K562 (cell line): ENCODE results near the gene LIFR. TPM values are rescaled to one million over a fixed set of nuclear protein-coding genes. Genes with fewer than 3 reads are reported as not detected.

ENCODE experiments used
- ATAC-seq: fragments of 200-7000 bp; cut with Tn5 transposase; 3 replicates; pipeline ENCODE4 v1.9.1; 2020; ENCODE audit warnings: moderate library complexity
- BruUV-seq: library from RNA; stranded (reverse); fragments of 400-500 nt; replicated peaks from 2 replicates; lab custom pipeline; 2021; lab: Mats Ljungman, UMichigan
- CTCF ChIA-PET: fragments of 300-600 bp; formaldehyde crosslinking; extraction: SDS; loops from one replicate; lab custom pipeline; 2021; ENCODE audit warnings: low intra/inter-chr PET ratio; lab: Yijun Ruan, JAX
- POLR2A ChIA-PET: fragments of 300-600, 350-650 bp; sonication (Branson Sonifier 250); formaldehyde crosslinking; extraction: SDS; loops from one replicate; lab custom pipeline; 2021; ENCODE audit warnings: antibody characterized with exemption, inconsistent platforms; lab: Yijun Ruan, JAX
- DNase-seq, 4 experiments: peaks; one replicate each; pipeline versions ENCODE4 v3.0.0 to v3.0.0-alpha.2; 2011 to 2018; ENCODE audit warnings: low spot score in 3 of 4, mixed read lengths in 3 of 4; ENCODE audit errors: extremely low read depth in 1 of 4
- FAIRE-seq: peaks from 2 replicates; lab custom pipeline; 2011; peaks lifted over from hg19 to GRCh38; lab: Jason Lieb, UNC
- H2AFZ ChIP-seq: 2 replicates; pipeline ENCODE4 v1.6.0; 2011; ENCODE audit warnings: low read depth, low read length, control low read depth, inconsistent platforms
- H3K27ac ChIP-seq: fragments of 200-600 bp; 3 replicates; pipeline ENCODE4 v1.8.0; 2011; ENCODE audit warnings: low read depth, mild to moderate bottlenecking, control low read depth, inconsistent platforms, low read length, moderate library complexity, mixed read lengths; ENCODE audit errors: extremely low read depth
- H3K27me3 ChIP-seq, 2 experiments: fragments of 300-600 bp in 1 of 2; 2 replicates in 1 of 2; 3 replicates in 1 of 2; pipeline versions ENCODE4 v1.6.0 to v1.8.0; 2011; ENCODE audit warnings: inconsistent platforms in 2 of 2, low read length in 2 of 2, mild to moderate bottlenecking in 1 of 2, mixed read lengths in 1 of 2, moderate library complexity in 1 of 2; ENCODE audit not compliant: control insufficient read depth in 2 of 2, insufficient read depth in 2 of 2
- H3K36me3 ChIP-seq: fragments of 300-600 bp; 3 replicates; pipeline ENCODE4 v1.8.0; 2011; ENCODE audit warnings: mild to moderate bottlenecking, low read length, inconsistent platforms; ENCODE audit not compliant: control insufficient read depth, insufficient read depth
- H3K4me1 ChIP-seq, 2 experiments: fragments of 200-600 bp in 1 of 2; replicated peaks in 1 of 2; 2 replicates in 1 of 2; 3 replicates in 1 of 2; pipeline versions ENCODE4 v1.5.1 to v1.8.0; 2011; ENCODE audit warnings: inconsistent platforms in 2 of 2, low read length in 2 of 2, mild to moderate bottlenecking in 1 of 2, mixed read lengths in 1 of 2, moderate library complexity in 1 of 2; ENCODE audit not compliant: control insufficient read depth in 2 of 2, insufficient read depth in 2 of 2
- H3K4me2 ChIP-seq: 2 replicates; pipeline ENCODE4 v1.6.1; 2011; ENCODE audit warnings: low read length, control low read depth, inconsistent platforms, mixed read lengths; ENCODE audit not compliant: insufficient read depth
- H3K4me3 ChIP-seq: fragments of 200-600 bp; sonication (generic), shearing (Covaris generic); 2 replicates; pipeline ENCODE4 v1.5.1; 2016; ENCODE audit warnings: control low read depth, inconsistent platforms
- H3K79me2 ChIP-seq: fragments of 200-600 bp; 3 replicates; pipeline ENCODE4 v1.8.0; 2011; ENCODE audit warnings: low read length, inconsistent platforms; ENCODE audit not compliant: control insufficient read depth, insufficient read depth
- H3K9ac ChIP-seq, 2 experiments: 2 replicates each; pipeline versions ENCODE4 v1.6.0 to v1.6.1; 2011; ENCODE audit warnings: low read depth in 2 of 2, low read length in 2 of 2, control low read depth in 1 of 2, inconsistent platforms in 1 of 2, mild to moderate bottlenecking in 1 of 2, mixed read lengths in 1 of 2; ENCODE audit not compliant: insufficient read depth in 1 of 2
- H3K9me1 ChIP-seq: one replicate; pipeline ENCODE4 v1.6.0; 2011; ENCODE audit warnings: inconsistent platforms, mild to moderate bottlenecking, low read length, moderate library complexity; ENCODE audit not compliant: control insufficient read depth, insufficient read depth
- H3K9me3 ChIP-seq: replicated peaks from 2 replicates; pipeline ENCODE4 v1.5.1; 2011; ENCODE audit warnings: low read depth, low read length, inconsistent platforms; ENCODE audit not compliant: control insufficient read depth, insufficient read depth
- H4K20me1 ChIP-seq: replicated peaks from 2 replicates; pipeline ENCODE4 v1.6.1; 2011; ENCODE audit warnings: low read length, inconsistent platforms, mixed read lengths; ENCODE audit not compliant: control insufficient read depth, insufficient read depth
- CBX5 ChIP-seq: IDR thresholded peaks from 2 replicates; pipeline ENCODE4 v1.6.1; 2014; ENCODE audit warnings: low read depth, borderline replicate concordance
- NFIC ChIP-seq: fragments of 450-650 bp; IDR thresholded peaks from 2 replicates; pipeline ENCODE4 v1.6.1; 2017; ENCODE audit warnings: mild to moderate bottlenecking, inconsistent platforms
- PML ChIP-seq: IDR thresholded peaks from 2 replicates; pipeline ENCODE4 v1.6.1; 2012; ENCODE audit warnings: low read length, inconsistent platforms
- SMC3 ChIP-seq: conservative IDR thresholded peaks from 2 replicates; pipeline ENCODE4 v1.6.1; 2011; ENCODE audit warnings: low read depth, low read length, improper control_type of control experiment; ENCODE audit not compliant: insufficient read depth
- XRCC4 ChIP-seq: IDR thresholded peaks from one replicate; pipeline ENCODE4 v1.6.1; 2011; ENCODE audit not compliant: insufficient read depth, insufficient read length; ENCODE audit errors: extremely low read depth
- ZBTB7A ChIP-seq: IDR thresholded peaks from 2 replicates; pipeline ENCODE4 v1.6.1; 2011; ENCODE audit warnings: low read depth, mild to moderate bottlenecking, low read length, moderate library complexity, borderline replicate concordance; ENCODE audit not compliant: control insufficient read depth
- ZNF146 ChIP-seq: IDR thresholded peaks from one replicate; pipeline ENCODE4 v1.6.1; 2018; ENCODE audit warnings: missing compliant biosample characterization; ENCODE audit not compliant: unreplicated experiment
- WGBS: fragments of 100-300 bp; shearing (Covaris generic); methylation state at CpG from one replicate; pipeline ENCODE4 v1.1.6; 2016; ENCODE audit warnings: low coverage, mixed read lengths; ENCODE audit not compliant: insufficient coverage; ENCODE audit errors: missing lambda C conversion rate; 5-methylcytosine and 5-hydroxymethylcytosine counted together
- in situ Hi-C: fragments of 300-500 bp; cut with MboI; formaldehyde crosslinking; loops from 4 replicates; pipeline ENCODE4 v1.15.0; 2018; ENCODE audit warnings: inconsistent platforms, mixed read lengths
- intact Hi-C: fragments of 100-400 bp; cut with micrococcal nuclease; formaldehyde crosslinking; loops from 2 replicates; pipeline ENCODE4 v1.14.2; 2022
- polyA plus RNA-seq, 8 experiments: library from polyadenylated mRNA; depleted of rRNA in 4 of 8; stranded (reverse) in 5 of 8; unstranded in 3 of 8; fragments of >200 nt; fragmentation: Nextera tagmentation in 2 of 8; fragmentation: Illumina TruSeq in 1 of 8; extraction: Ambion mirVana in 2 of 8; extraction: Trizol in 1 of 8; gene quantifications; 2 replicates each; pipeline versions ENCODE4 v1.2.1 to v1.2.3, GENCODE V29; 2011 to 2014; ENCODE audit warnings: inconsistent platforms in 1 of 8, missing spikeins in 1 of 8
- total RNA-seq, 7 experiments: library from RNA; depleted of rRNA in 6 of 7; stranded (reverse); fragments of >200 nt in 6 of 7; fragmentation: Illumina TruSeq in 2 of 7; extraction: Trizol in 2 of 7; gene quantifications; 2 replicates each; pipeline versions ENCODE4 v1.2.1 to v1.2.3, GENCODE V29; 2011 to 2021; ENCODE audit warnings: low replicate concordance in 1 of 7
- TF ChIP-seq, protein P1 (sequence below): fragments of 150-350 bp; conservative IDR thresholded peaks from 2 replicates; pipeline ENCODE4 v1.6.1; 2014; ENCODE audit warnings: low read length
- TF ChIP-seq, protein P2 (sequence below): fragments of 450-650 bp; formaldehyde crosslinking; conservative IDR thresholded peaks from 2 replicates; pipeline ENCODE4 v1.4.0; 2022; ENCODE audit warnings: mild to moderate bottlenecking, missing genetic modification characterization
- TF ChIP-seq, protein P3 (sequence below): sonication (generic); formaldehyde crosslinking; IDR thresholded peaks from 2 replicates; pipeline ENCODE4 v1.8.0; 2022; ENCODE audit warnings: missing genetic modification reagents, mild to moderate bottlenecking, borderline replicate concordance
- TF ChIP-seq, protein P4 (sequence below): fragments of 450-650 bp; IDR thresholded peaks from 2 replicates; pipeline ENCODE4 v1.6.1; 2016; ENCODE audit warnings: mild to moderate bottlenecking
- TF ChIP-seq, protein P5 (sequence below): fragments of 450-650 bp; IDR thresholded peaks from 2 replicates; pipeline ENCODE4 v1.6.1; 2017; ENCODE audit warnings: mild to moderate bottlenecking, moderate library complexity

LIFR gene
- total and polyA plus RNA-seq, 9 of the 15 experiments (the other 6 are each of a cell fraction or from before 2014, with no cell fraction given), result 0.43 to 5.7 (median 3.3) TPM

DNA sequence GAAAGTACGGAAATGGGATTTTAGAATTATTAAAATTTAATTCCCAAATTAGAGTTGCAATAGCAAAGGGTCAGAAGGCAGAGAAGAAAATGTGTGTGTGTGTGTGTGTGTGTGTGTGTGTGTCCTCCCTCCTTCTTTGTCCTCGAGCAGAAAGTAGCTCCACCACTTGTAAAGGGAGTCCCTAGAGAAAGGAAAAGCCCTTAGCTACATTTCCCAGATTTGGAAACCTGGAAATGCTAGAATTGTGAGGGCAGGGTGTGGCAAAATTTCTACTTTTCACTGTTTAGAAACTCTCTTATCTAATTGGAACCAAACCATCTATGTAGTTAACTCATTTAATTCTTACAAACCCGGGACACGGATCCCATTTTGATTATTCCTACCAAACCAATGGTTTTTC, 33.2 kb upstream of the LIFR start:
- no peak for ATAC-seq
- 8% methylated on average over 4 of the region's 4 CpGs for WGBS
- TF ChIP-seq, protein P1, sequence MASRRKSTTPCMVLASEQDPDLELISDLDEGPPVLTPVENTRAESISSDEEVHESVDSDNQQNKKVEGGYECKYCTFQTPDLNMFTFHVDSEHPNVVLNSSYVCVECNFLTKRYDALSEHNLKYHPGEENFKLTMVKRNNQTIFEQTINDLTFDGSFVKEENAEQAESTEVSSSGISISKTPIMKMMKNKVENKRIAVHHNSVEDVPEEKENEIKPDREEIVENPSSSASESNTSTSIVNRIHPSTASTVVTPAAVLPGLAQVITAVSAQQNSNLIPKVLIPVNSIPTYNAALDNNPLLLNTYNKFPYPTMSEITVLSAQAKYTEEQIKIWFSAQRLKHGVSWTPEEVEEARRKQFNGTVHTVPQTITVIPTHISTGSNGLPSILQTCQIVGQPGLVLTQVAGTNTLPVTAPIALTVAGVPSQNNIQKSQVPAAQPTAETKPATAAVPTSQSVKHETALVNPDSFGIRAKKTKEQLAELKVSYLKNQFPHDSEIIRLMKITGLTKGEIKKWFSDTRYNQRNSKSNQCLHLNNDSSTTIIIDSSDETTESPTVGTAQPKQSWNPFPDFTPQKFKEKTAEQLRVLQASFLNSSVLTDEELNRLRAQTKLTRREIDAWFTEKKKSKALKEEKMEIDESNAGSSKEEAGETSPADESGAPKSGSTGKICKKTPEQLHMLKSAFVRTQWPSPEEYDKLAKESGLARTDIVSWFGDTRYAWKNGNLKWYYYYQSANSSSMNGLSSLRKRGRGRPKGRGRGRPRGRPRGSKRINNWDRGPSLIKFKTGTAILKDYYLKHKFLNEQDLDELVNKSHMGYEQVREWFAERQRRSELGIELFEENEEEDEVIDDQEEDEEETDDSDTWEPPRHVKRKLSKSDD, result no peak
- TF ChIP-seq NFIC (no peak), ZBTB7A (no peak), SMC3 (no peak), PML (no peak), ZNF146 (CRISPR knock-in tag) (no peak), XRCC4 (no peak), CBX5 (no peak)
- TF ChIP-seq, protein P2, sequence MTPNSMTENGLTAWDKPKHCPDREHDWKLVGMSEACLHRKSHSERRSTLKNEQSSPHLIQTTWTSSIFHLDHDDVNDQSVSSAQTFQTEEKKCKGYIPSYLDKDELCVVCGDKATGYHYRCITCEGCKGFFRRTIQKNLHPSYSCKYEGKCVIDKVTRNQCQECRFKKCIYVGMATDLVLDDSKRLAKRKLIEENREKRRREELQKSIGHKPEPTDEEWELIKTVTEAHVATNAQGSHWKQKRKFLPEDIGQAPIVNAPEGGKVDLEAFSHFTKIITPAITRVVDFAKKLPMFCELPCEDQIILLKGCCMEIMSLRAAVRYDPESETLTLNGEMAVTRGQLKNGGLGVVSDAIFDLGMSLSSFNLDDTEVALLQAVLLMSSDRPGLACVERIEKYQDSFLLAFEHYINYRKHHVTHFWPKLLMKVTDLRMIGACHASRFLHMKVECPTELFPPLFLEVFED (CRISPR knock-in tag), result no peak
- TF ChIP-seq, protein P3, sequence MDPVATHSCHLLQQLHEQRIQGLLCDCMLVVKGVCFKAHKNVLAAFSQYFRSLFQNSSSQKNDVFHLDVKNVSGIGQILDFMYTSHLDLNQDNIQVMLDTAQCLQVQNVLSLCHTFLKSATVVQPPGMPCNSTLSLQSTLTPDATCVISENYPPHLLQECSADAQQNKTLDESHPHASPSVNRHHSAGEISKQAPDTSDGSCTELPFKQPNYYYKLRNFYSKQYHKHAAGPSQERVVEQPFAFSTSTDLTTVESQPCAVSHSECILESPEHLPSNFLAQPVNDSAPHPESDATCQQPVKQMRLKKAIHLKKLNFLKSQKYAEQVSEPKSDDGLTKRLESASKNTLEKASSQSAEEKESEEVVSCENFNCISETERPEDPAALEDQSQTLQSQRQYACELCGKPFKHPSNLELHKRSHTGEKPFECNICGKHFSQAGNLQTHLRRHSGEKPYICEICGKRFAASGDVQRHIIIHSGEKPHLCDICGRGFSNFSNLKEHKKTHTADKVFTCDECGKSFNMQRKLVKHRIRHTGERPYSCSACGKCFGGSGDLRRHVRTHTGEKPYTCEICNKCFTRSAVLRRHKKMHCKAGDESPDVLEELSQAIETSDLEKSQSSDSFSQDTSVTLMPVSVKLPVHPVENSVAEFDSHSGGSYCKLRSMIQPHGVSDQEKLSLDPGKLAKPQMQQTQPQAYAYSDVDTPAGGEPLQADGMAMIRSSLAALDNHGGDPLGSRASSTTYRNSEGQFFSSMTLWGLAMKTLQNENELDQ (CRISPR knock-in tag), result no peak
- TF ChIP-seq, protein P4, sequence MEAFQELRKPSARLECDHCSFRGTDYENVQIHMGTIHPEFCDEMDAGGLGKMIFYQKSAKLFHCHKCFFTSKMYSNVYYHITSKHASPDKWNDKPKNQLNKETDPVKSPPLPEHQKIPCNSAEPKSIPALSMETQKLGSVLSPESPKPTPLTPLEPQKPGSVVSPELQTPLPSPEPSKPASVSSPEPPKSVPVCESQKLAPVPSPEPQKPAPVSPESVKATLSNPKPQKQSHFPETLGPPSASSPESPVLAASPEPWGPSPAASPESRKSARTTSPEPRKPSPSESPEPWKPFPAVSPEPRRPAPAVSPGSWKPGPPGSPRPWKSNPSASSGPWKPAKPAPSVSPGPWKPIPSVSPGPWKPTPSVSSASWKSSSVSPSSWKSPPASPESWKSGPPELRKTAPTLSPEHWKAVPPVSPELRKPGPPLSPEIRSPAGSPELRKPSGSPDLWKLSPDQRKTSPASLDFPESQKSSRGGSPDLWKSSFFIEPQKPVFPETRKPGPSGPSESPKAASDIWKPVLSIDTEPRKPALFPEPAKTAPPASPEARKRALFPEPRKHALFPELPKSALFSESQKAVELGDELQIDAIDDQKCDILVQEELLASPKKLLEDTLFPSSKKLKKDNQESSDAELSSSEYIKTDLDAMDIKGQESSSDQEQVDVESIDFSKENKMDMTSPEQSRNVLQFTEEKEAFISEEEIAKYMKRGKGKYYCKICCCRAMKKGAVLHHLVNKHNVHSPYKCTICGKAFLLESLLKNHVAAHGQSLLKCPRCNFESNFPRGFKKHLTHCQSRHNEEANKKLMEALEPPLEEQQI, result no peak
- TF ChIP-seq, protein P5, sequence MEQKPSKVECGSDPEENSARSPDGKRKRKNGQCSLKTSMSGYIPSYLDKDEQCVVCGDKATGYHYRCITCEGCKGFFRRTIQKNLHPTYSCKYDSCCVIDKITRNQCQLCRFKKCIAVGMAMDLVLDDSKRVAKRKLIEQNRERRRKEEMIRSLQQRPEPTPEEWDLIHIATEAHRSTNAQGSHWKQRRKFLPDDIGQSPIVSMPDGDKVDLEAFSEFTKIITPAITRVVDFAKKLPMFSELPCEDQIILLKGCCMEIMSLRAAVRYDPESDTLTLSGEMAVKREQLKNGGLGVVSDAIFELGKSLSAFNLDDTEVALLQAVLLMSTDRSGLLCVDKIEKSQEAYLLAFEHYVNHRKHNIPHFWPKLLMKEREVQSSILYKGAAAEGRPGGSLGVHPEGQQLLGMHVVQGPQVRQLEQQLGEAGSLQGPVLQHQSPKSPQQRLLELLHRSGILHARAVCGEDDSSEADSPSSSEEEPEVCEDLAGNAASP, result no peak

More for the DNA sequence above, 33.2 kb upstream of the LIFR start:
- H3K4me3 ChIP-seq, result no peak overlapping the region
- no peaks in the 10 kb centered on the region for H3K4me1 ChIP-seq
- no peaks in the 10 kb centered on the region for H3K36me3 ChIP-seq
- FAIRE-seq (no peak), DNase-seq (no peak)
- H3K27ac ChIP-seq, result no peak overlapping the region
- CTCF ChIA-PET, result no interaction called here
- no peaks in the 10 kb centered on the region for H3K9me3 ChIP-seq
- no peak overlapping the region for H2AFZ ChIP-seq
- H3K79me2 ChIP-seq, result no peaks in the 10 kb centered on the region
- BruUV-seq, result no TSS peak
- H3K4me2 ChIP-seq, result no peak overlapping the region
- intact Hi-C loops, result no loop called here
- H3K27me3 ChIP-seq, result no peaks in the 10 kb centered on the region; a peak in 1 of 5 replicates
- H3K9ac ChIP-seq, result no peak overlapping the region
- in situ Hi-C loops, result no loop called here
- POLR2A ChIA-PET, result interaction anchor here (0.8 kb wide), 1 partner anchor 13 kb away, joined by 3 read pairs; no protein-coding TSS in a partner anchor
- no peaks in the 10 kb centered on the region for H3K9me1 ChIP-seq
- no peaks in the 10 kb centered on the region for H4K20me1 ChIP-seq
